Endothelial cell of umbilical vein (primary cell): ENCODE measurements around the gene LINGO4. TPM values are rescaled to one million over a fixed set of nuclear protein-coding genes. Genes with fewer than 3 reads are reported as not detected.

Experiments
- BruUV-seq: library from RNA; stranded (reverse); fragments of 400-500 nt; replicated peaks from 2 replicates; lab custom pipeline; 2021; lab: Mats Ljungman, UMichigan
- CTCF ChIA-PET: fragments of 300-600, 350-600 bp; sonication (Branson Sonifier 250); formaldehyde crosslinking; loops from one replicate; lab custom pipeline; 2021; ENCODE audit warnings: antibody characterized with exemption, inconsistent platforms; lab: Charles Lee
- POLR2A ChIA-PET: fragments of 300-600, 350-600 bp; sonication (Branson Sonifier 250); formaldehyde crosslinking; loops from one replicate; lab custom pipeline; 2021; ENCODE audit warnings: antibody characterized with exemption, inconsistent platforms; lab: Charles Lee
- DNase-seq: peaks from one replicate; pipeline ENCODE4 v3.0.0-alpha.2; 2011; ENCODE audit warnings: low read depth, low spot score
- FAIRE-seq: peaks from 2 replicates; lab custom pipeline; 2011; peaks lifted over from hg19 to GRCh38; lab: Jason Lieb, UNC
- H2AFZ ChIP-seq: 2 replicates; pipeline ENCODE4 v1.6.0; 2012; ENCODE audit warnings: low read depth, low read length, control low read depth, inconsistent platforms
- H3K27ac ChIP-seq: 2 replicates; pipeline ENCODE4 v1.5.1; 2011; ENCODE audit warnings: low read depth, mild to moderate bottlenecking, control low read depth, low read length, moderate library complexity; ENCODE audit not compliant: insufficient read depth
- H3K27me3 ChIP-seq, 2 experiments: 2 replicates each; pipeline versions ENCODE4 v1.6.0 to v1.6.1; 2011; ENCODE audit warnings: low read length in 2 of 2, mixed read lengths in 1 of 2; ENCODE audit not compliant: control insufficient read depth in 2 of 2, insufficient read depth in 2 of 2
- H3K36me3 ChIP-seq, 2 experiments: 2 replicates in 1 of 2; 3 replicates in 1 of 2; pipeline ENCODE4 v1.5.1; 2011; ENCODE audit warnings: low read length in 2 of 2, mild to moderate bottlenecking in 1 of 2, moderate library complexity in 1 of 2; ENCODE audit not compliant: control insufficient read depth in 2 of 2, insufficient read depth in 2 of 2; ENCODE audit errors: extremely low read depth in 1 of 2
- H3K4me1 ChIP-seq: 3 replicates; pipeline ENCODE4 v1.5.1; 2011; ENCODE audit warnings: mild to moderate bottlenecking, low read length; ENCODE audit not compliant: control insufficient read depth, insufficient read depth; ENCODE audit errors: extremely low read depth
- H3K4me2 ChIP-seq: 2 replicates; pipeline ENCODE4 v1.6.1; 2011; ENCODE audit warnings: low read length, control low read depth, mixed read lengths; ENCODE audit not compliant: insufficient read depth
- H3K4me3 ChIP-seq, 3 experiments: fragments of 200-600 bp in 1 of 3; sonication (generic), shearing (Covaris generic) in 1 of 3; replicated peaks in 1 of 3; 2 replicates each; pipeline ENCODE4 v1.5.1; 2011 to 2016; ENCODE audit warnings: control low read depth in 3 of 3, low read length in 3 of 3, mild to moderate bottlenecking in 2 of 3, inconsistent platforms in 1 of 3, low read depth in 1 of 3, moderate library complexity in 1 of 3; ENCODE audit not compliant: insufficient read depth in 1 of 3
- H3K79me2 ChIP-seq: 2 replicates; pipeline ENCODE4 v1.6.0; 2012; ENCODE audit warnings: low read length, inconsistent platforms; ENCODE audit not compliant: control insufficient read depth, insufficient read depth
- H3K9ac ChIP-seq: replicated peaks from 2 replicates; pipeline ENCODE3; 2011; ENCODE audit warnings: low read length, control low read depth; ENCODE audit not compliant: insufficient read depth; ENCODE audit errors: extremely low read depth
- H3K9me1 ChIP-seq: replicated peaks from 3 replicates; pipeline ENCODE4 v1.6.0; 2011; ENCODE audit warnings: mild to moderate bottlenecking, low read length; ENCODE audit not compliant: control insufficient read depth, insufficient read depth; ENCODE audit errors: extremely low read depth
- H3K9me3 ChIP-seq: replicated peaks from 2 replicates; pipeline ENCODE4 v1.5.1; 2012; ENCODE audit warnings: low read length, inconsistent platforms; ENCODE audit not compliant: control insufficient read depth, insufficient read depth
- H4K20me1 ChIP-seq: replicated peaks from 2 replicates; pipeline ENCODE3; 2011; ENCODE audit warnings: mild to moderate bottlenecking, low read length; ENCODE audit not compliant: control insufficient read depth, insufficient read depth; ENCODE audit errors: extremely low read depth
- CTCF ChIP-seq, 2 donors: IDR thresholded peaks; 1 replicate in 1 of 2; 2 replicates in 1 of 2; pipeline ENCODE4 v1.5.1; 2011; ENCODE audit warnings: low read length in 2 of 2, mild to moderate bottlenecking in 2 of 2, moderate library complexity in 2 of 2, control low read depth in 1 of 2, inconsistent platforms in 1 of 2, low read depth in 1 of 2; ENCODE audit not compliant: insufficient read depth in 1 of 2; ENCODE audit errors: extremely low read depth in 1 of 2
- EZH2 ChIP-seq: IDR thresholded peaks from 2 replicates; pipeline ENCODE4 v1.6.1; 2012; ENCODE audit warnings: borderline replicate concordance, low read depth, mild to moderate bottlenecking, moderate library complexity, low read length, inconsistent platforms; ENCODE audit not compliant: severe bottlenecking
- FOS ChIP-seq: IDR thresholded peaks from 2 replicates; pipeline ENCODE4 v1.6.1; 2011; ENCODE audit warnings: mild to moderate bottlenecking, low read length, moderate library complexity, borderline replicate concordance; ENCODE audit not compliant: insufficient read depth
- GATA2 ChIP-seq: IDR thresholded peaks from 2 replicates; pipeline ENCODE4 v1.7.0; 2011; ENCODE audit warnings: low read depth, mild to moderate bottlenecking, moderate library complexity, mixed read lengths, low read length; ENCODE audit not compliant: insufficient read length, insufficient read depth
- JUN ChIP-seq: IDR thresholded peaks from 2 replicates; pipeline ENCODE4 v1.6.1; 2011; ENCODE audit warnings: borderline replicate concordance, low read depth; ENCODE audit not compliant: insufficient read length, insufficient read depth
- MAX ChIP-seq: IDR thresholded peaks from 2 replicates; pipeline ENCODE4 v1.6.1; 2011; ENCODE audit not compliant: insufficient read depth, insufficient read length
- MYC ChIP-seq: IDR thresholded peaks from one replicate; pipeline ENCODE4 v1.6.1; 2011; ENCODE audit warnings: mild to moderate bottlenecking, low read depth, low read length
- POLR2A ChIP-seq: IDR thresholded peaks from 2 replicates; pipeline ENCODE4 v1.6.1; 2012; ENCODE audit warnings: low read depth, mild to moderate bottlenecking, control low read depth, low read length
- POLR2AphosphoS5 ChIP-seq: IDR thresholded peaks from 2 replicates; pipeline ENCODE4 v1.6.1; 2012; ENCODE audit warnings: low read depth, mild to moderate bottlenecking, control low read depth, low read length, moderate library complexity; ENCODE audit not compliant: insufficient read depth
- dilution Hi-C: fragments of 300-500 bp; cut with MboI; formaldehyde crosslinking; loops from one replicate; pipeline ENCODE4 v1.15.0; 2019; ENCODE audit warnings: low sequenced_read_pairs; ENCODE audit not compliant: extremely low pct_ligation_motif_present
- intact Hi-C: fragments of 100-400 bp; cut with micrococcal nuclease; formaldehyde crosslinking; loops from one replicate; pipeline ENCODE4 v1.10.0; 2022
- polyA plus RNA-seq, 4 experiments: library from polyadenylated mRNA; depleted of rRNA in 3 of 4; stranded (reverse) in 3 of 4; unstranded in 1 of 4; fragments of >200 nt; gene quantifications; 2 replicates each; pipeline versions ENCODE4 v1.2.1 to v1.2.3, GENCODE V29; 2011 to 2012; ENCODE audit warnings: missing spikeins in 1 of 4
- total RNA-seq: library from RNA; stranded (reverse); gene quantifications from 2 replicates; pipeline ENCODE4 v1.2.3, GENCODE V29; 2021

Gene LINGO4
- total and polyA plus RNA-seq, 2 donors (not counting 3 experiments of a cell fraction or from before 2014, with no cell fraction given) = not detected

GRCh38 chr1:151831605-151832004 is 26.4 kb upstream of the LINGO4 start, which contains the start of gene RORC:
Gene RORC, minus strand, starts transcription at chr1:151831802. Its CDS starts 38 bp downstream, at chr1:151831764.
- BruUV-seq = no TSS peak
- Histone ChIP-seq H3K9ac (no peak within 1 kb of the TSS), H3K27ac (no peak within 1 kb of the TSS), H3K4me2 (no peak within 1 kb of the TSS), H3K4me1 (peaks cover 11% of the 10 kb centered on the region), H3K27me3 (no peaks in the 10 kb centered on the region), H3K9me1 (no peaks in the 10 kb centered on the region), H4K20me1 (no peaks in the 10 kb centered on the region), H3K4me3 (no peak within 1 kb of the TSS), H3K9me3 (no peaks in the 10 kb centered on the region), H2AFZ (no peak within 1 kb of the TSS), H3K36me3 (no peaks in the 10 kb centered on the region), H3K79me2 (no peaks in the 10 kb centered on the region)
- no peak for FAIRE-seq
- dilution Hi-C loops = no loop called here
- no peak for TF ChIP-seq EZH2
- no peak for TF ChIP-seq POLR2AphosphoS5
- TF ChIP-seq GATA2 = no peak
- no peak for TF ChIP-seq CTCF (IDR thresholded peaks at IDR 0.05; ENCODE audit: extremely low read depth in 1 of 2, insufficient read depth in 1 of 2, low read depth in 1 of 2, low read length in 2 of 2)
- ChIA-PET CTCF (no interaction called here), POLR2A (no interaction called here)
- intact Hi-C loops = no loop called here
- DNase-seq = no peak

GRCh38 chr1:151831256-151831591 is 26.0 kb upstream of the LINGO4 start:
- Histone ChIP-seq H3K27me3 (no peaks in the 10 kb centered on the region), H3K9me3 (no peaks in the 10 kb centered on the region), H3K27ac (no peak overlapping the region), H3K9me1 (no peaks in the 10 kb centered on the region), H4K20me1 (no peaks in the 10 kb centered on the region), H3K36me3 (no peaks in the 10 kb centered on the region), H2AFZ (no peak overlapping the region), H3K4me3 (no peak overlapping the region), H3K4me2 (no peak overlapping the region), H3K9ac (no peak overlapping the region), H3K79me2 (no peaks in the 10 kb centered on the region), H3K4me1 (peaks cover 11% of the 10 kb centered on the region)
- TF ChIP-seq JUN (no peak), MYC (no peak), EZH2 (no peak), FOS (no peak), MAX (no peak), CTCF (IDR thresholded peaks at IDR 0.05; ENCODE audit: extremely low read depth in 1 of 2, insufficient read depth in 1 of 2, low read depth in 1 of 2, low read length in 2 of 2) (no peak), POLR2AphosphoS5 (no peak), GATA2 (no peak), POLR2A (no peak)
- intact Hi-C loops = no loop called here
- no TSS peak for BruUV-seq
- POLR2A ChIA-PET = no interaction called here
- CTCF ChIA-PET = no interaction called here
- DNase-seq = no peak
- FAIRE-seq = no peak
- dilution Hi-C loops = no loop called here
